SJCRH30 (cell line): ENCODE data around the gene ZDHHC8. TPM values are rescaled to one million over a fixed set of nuclear protein-coding genes. Genes with fewer than 3 reads are reported as not detected.

Experiments used
- DNase-seq, 2 experiments: peaks; one replicate each; pipeline ENCODE4 v3.0.0-alpha.2; 2015 to 2020
- H3K27ac ChIP-seq: fragments of 250-450 bp; sonication (Bioruptor Pico); 2 replicates; pipeline ENCODE4 v1.5.1; 2020; ENCODE audit warnings: mild to moderate bottlenecking, moderate library complexity
- H3K27me3 ChIP-seq: fragments of 250-450 bp; sonication (Bioruptor Pico); 2 replicates; pipeline ENCODE4 v1.5.1; 2020; ENCODE audit warnings: mild to moderate bottlenecking, moderate library complexity
- H3K36me3 ChIP-seq: fragments of 250-450 bp; sonication (Bioruptor Pico); 2 replicates; pipeline ENCODE4 v1.5.1; 2020; ENCODE audit warnings: mild to moderate bottlenecking, moderate library complexity
- H3K4me1 ChIP-seq: fragments of 250-450 bp; sonication (Bioruptor Pico); 2 replicates; pipeline ENCODE4 v1.5.1; 2020; ENCODE audit warnings: mild to moderate bottlenecking, moderate library complexity
- H3K4me3 ChIP-seq: fragments of 250-450 bp; sonication (Bioruptor Pico); 2 replicates; pipeline ENCODE4 v1.5.1; 2020; ENCODE audit warnings: mild to moderate bottlenecking, moderate library complexity
- H3K9me3 ChIP-seq: fragments of 250-450 bp; sonication (Bioruptor Pico); replicated peaks from 2 replicates; pipeline ENCODE4 v1.5.1; 2020; ENCODE audit warnings: mild to moderate bottlenecking, moderate library complexity
- total RNA-seq: library from RNA; depleted of rRNA; stranded (reverse); fragments of >200 nt; shearing (Covaris generic); gene quantifications from 2 replicates; pipeline ENCODE4 v1.2.3, GENCODE V29; 2014

ZDHHC8 gene
- total RNA-seq, 1 experiment from 2014 or later = 16.4 TPM

GRCh38 chr22:20091690-20092476 lies 39.7 kb upstream of the ZDHHC8 start:
- Histone ChIP-seq H3K4me3 (no peak overlapping the region), H3K27ac (no peak overlapping the region), H3K27me3 (no peaks in the 10 kb centered on the region), H3K9me3 (no peaks in the 10 kb centered on the region), H3K36me3 (peaks cover 99% of the 10 kb centered on the region), H3K4me1 (no peaks in the 10 kb centered on the region)
- no peak for DNase-seq

GRCh38 chr22:20092477-20092854 lies 39.1 kb upstream of the ZDHHC8 start:
- no peak overlapping the region for H3K4me3 ChIP-seq
- no peaks in the 10 kb centered on the region for H3K27me3 ChIP-seq
- peaks cover 99% of the 10 kb centered on the region for H3K36me3 ChIP-seq
- DNase-seq = no peak
- no peaks in the 10 kb centered on the region for H3K9me3 ChIP-seq
- H3K4me1 ChIP-seq = no peaks in the 10 kb centered on the region
- no peak overlapping the region for H3K27ac ChIP-seq

GRCh38 chr22:20093418-20094196 lies 38.0 kb upstream of the ZDHHC8 start:
- no peaks in the 10 kb centered on the region for H3K4me1 ChIP-seq
- H3K36me3 ChIP-seq = peaks cover 99% of the 10 kb centered on the region
- H3K9me3 ChIP-seq = no peaks in the 10 kb centered on the region
- H3K27ac ChIP-seq = no peak overlapping the region
- H3K27me3 ChIP-seq = no peaks in the 10 kb centered on the region
- no peak overlapping the region for H3K4me3 ChIP-seq
- no peak for DNase-seq

GRCh38 chr22:20094197-20094807 lies 37.3 kb upstream of the ZDHHC8 start:
- H3K36me3 ChIP-seq = peaks cover 97% of the 10 kb centered on the region
- DNase-seq = no peak

GRCh38 chr22:20095521-20095920 lies 36.1 kb upstream of the ZDHHC8 start:
- peaks cover 94% of the 10 kb centered on the region for H3K36me3 ChIP-seq
- no peaks in the 10 kb centered on the region for H3K27me3 ChIP-seq
- H3K4me1 ChIP-seq = no peaks in the 10 kb centered on the region
- no peaks in the 10 kb centered on the region for H3K9me3 ChIP-seq
- H3K27ac ChIP-seq = no peak overlapping the region
- no peak for DNase-seq
- H3K4me3 ChIP-seq = no peak overlapping the region

More at GRCh38 chr22:20094197-20094807, 37.3 kb upstream of the ZDHHC8 start:
- Histone ChIP-seq H3K4me3 (no peak overlapping the region), H3K9me3 (no peaks in the 10 kb centered on the region), H3K4me1 (no peaks in the 10 kb centered on the region), H3K27ac (no peak overlapping the region), H3K27me3 (no peaks in the 10 kb centered on the region)

- peaks cover 87% of the 10 kb centered on the region for H3K36me3 ChIP-seq
- no peaks in the 10 kb centered on the region for H3K4me1 ChIP-seq
These were observed 34.8 kb upstream of the ZDHHC8 start for GRCh38 chr22:20096574-20097420.

GRCh38 chr22:20099099-20099711 lies 32.4 kb upstream of the ZDHHC8 start:
- H3K27me3 ChIP-seq = no peaks in the 10 kb centered on the region
- H3K4me1 ChIP-seq = 0 out of 2 replicates have a peak, but pooled peaks cover 4% of the 10 kb centered on the region
- no peak overlapping the region for H3K27ac ChIP-seq
- DNase-seq = no peak
- peaks cover 74% of the 10 kb centered on the region for H3K36me3 ChIP-seq
- no peak overlapping the region for H3K4me3 ChIP-seq
- H3K9me3 ChIP-seq = no peaks in the 10 kb centered on the region

More at GRCh38 chr22:20096574-20097420, 34.8 kb upstream of the ZDHHC8 start:
- Histone ChIP-seq H3K27ac (no peak overlapping the region), H3K4me3 (no peak overlapping the region), H3K9me3 (no peaks in the 10 kb centered on the region), H3K27me3 (no peaks in the 10 kb centered on the region)
- DNase-seq = no peak

- 0 out of 2 replicates have a peak, but pooled peaks cover 4% of the 10 kb centered on the region for H3K4me1 ChIP-seq
- no peak overlapping the region for H3K4me3 ChIP-seq
- H3K36me3 ChIP-seq = peaks cover 74% of the 10 kb centered on the region
- H3K9me3 ChIP-seq = no peaks in the 10 kb centered on the region
- H3K27ac ChIP-seq = no peak overlapping the region
- DNase-seq = no peak
- no peaks in the 10 kb centered on the region for H3K27me3 ChIP-seq
These were observed 30.0 kb upstream of the ZDHHC8 start for GRCh38 chr22:20101638-20102037.

- DNase-seq = no peak
- H3K36me3 ChIP-seq = peaks cover 74% of the 10 kb centered on the region
- H3K9me3 ChIP-seq = no peaks in the 10 kb centered on the region
- H3K4me3 ChIP-seq = no peak overlapping the region
- no peak overlapping the region for H3K27ac ChIP-seq
- H3K4me1 ChIP-seq = 0 out of 2 replicates have a peak, but pooled peaks cover 4% of the 10 kb centered on the region
- H3K27me3 ChIP-seq = no peaks in the 10 kb centered on the region
These were observed 29.3 kb upstream of the ZDHHC8 start for GRCh38 chr22:20102203-20102780.

GRCh38 chr22:20105456-20106204 lies 26.0 kb upstream of the ZDHHC8 start:
- no peak for DNase-seq
- Histone ChIP-seq H3K4me3 (no peak overlapping the region), H3K27me3 (no peaks in the 10 kb centered on the region), H3K9me3 (no peaks in the 10 kb centered on the region), H3K4me1 (0 out of 2 replicates have a peak, but pooled peaks cover 4% of the 10 kb centered on the region), H3K36me3 (peaks cover 78% of the 10 kb centered on the region), H3K27ac (no peak overlapping the region)

- Histone ChIP-seq H3K4me3 (no peak overlapping the region), H3K27me3 (no peaks in the 10 kb centered on the region), H3K27ac (no peak overlapping the region), H3K36me3 (peaks cover 80% of the 10 kb centered on the region), H3K4me1 (0 out of 2 replicates have a peak, but pooled peaks cover 4% of the 10 kb centered on the region), H3K9me3 (no peaks in the 10 kb centered on the region)
- no peak for DNase-seq
These were observed 25.3 kb upstream of the ZDHHC8 start for GRCh38 chr22:20106205-20106848.

- Histone ChIP-seq H3K4me1 (0 out of 2 replicates have a peak, but pooled peaks cover 4% of the 10 kb centered on the region), H3K4me3 (no peak overlapping the region), H3K36me3 (peaks cover 78% of the 10 kb centered on the region), H3K27ac (no peak overlapping the region), H3K27me3 (no peaks in the 10 kb centered on the region), H3K9me3 (no peaks in the 10 kb centered on the region)
- no peak for DNase-seq
These were observed 24.8 kb upstream of the ZDHHC8 start for GRCh38 chr22:20106849-20107237.
